Glutamatergic neuron (in vitro differentiated cells): ENCODE results near the gene SCRN2. TPM values are rescaled to one million over a fixed set of nuclear protein-coding genes. Genes with fewer than 3 reads are reported as not detected.
A peak's percentile ranks its signal among the peaks of the same experiment; 100 is the strongest.

ENCODE experiments used
- DNase-seq: peaks from one replicate; pipeline ENCODE4 v3.0.0; 2022
- H3K27ac Mint-ChIP-seq: one replicate; pipeline ENCODE4 v1.8.0; 2020; ENCODE audit warnings: mild to moderate bottlenecking, mixed read lengths, inconsistent platforms; ENCODE audit not compliant: unreplicated experiment
- H3K27me3 Mint-ChIP-seq: one replicate; pipeline ENCODE4 v1.8.0; 2020; ENCODE audit warnings: mild to moderate bottlenecking, moderate library complexity, mixed read lengths, inconsistent platforms; ENCODE audit not compliant: unreplicated experiment
- H3K36me3 Mint-ChIP-seq: one replicate; pipeline ENCODE4 v1.8.0; 2020; ENCODE audit warnings: mild to moderate bottlenecking, mixed read lengths, inconsistent platforms; ENCODE audit not compliant: unreplicated experiment
- H3K4me1 Mint-ChIP-seq: one replicate; pipeline ENCODE4 v1.8.0; 2020; ENCODE audit warnings: mild to moderate bottlenecking, low read depth, mixed read lengths, inconsistent platforms; ENCODE audit not compliant: unreplicated experiment
- H3K4me3 Mint-ChIP-seq: one replicate; pipeline ENCODE4 v1.8.0; 2020; ENCODE audit warnings: mild to moderate bottlenecking, mixed read lengths, inconsistent platforms; ENCODE audit not compliant: unreplicated experiment
- H3K9me3 Mint-ChIP-seq: one replicate; pipeline ENCODE4 v1.8.0; 2020; ENCODE audit warnings: mild to moderate bottlenecking, moderate library complexity, mixed read lengths, inconsistent platforms; ENCODE audit not compliant: unreplicated experiment
- CTCF ChIP-seq: fragments of 200-600 bp; sonication (generic); IDR thresholded peaks from one replicate; pipeline ENCODE4 v1.5.0; 2021; ENCODE audit not compliant: partially characterized antibody, unreplicated experiment
- total RNA-seq: library from RNA; stranded (reverse); fragmentation: NEBNext Ultra II Directional; extraction: Animal tissue kit (Norgen Biotek cat#: 25700); gene quantifications from one replicate; pipeline ENCODE4 v1.2.1, GENCODE V29; 2021; ENCODE audit not compliant: unreplicated experiment

The SCRN2 gene
- total RNA-seq, 1 donor from 2014 or later = 39.1 TPM

GRCh38 chr17:47864791-47865216, 23.7 kb upstream of the SCRN2 start:
- Mint-ChIP-seq H3K27me3 (peaks cover 20% of the 10 kb centered on the region), H3K27ac (no peak overlapping the region), H3K4me1 (no peaks in the 10 kb centered on the region), H3K9me3 (peaks cover 6% of the 10 kb centered on the region), H3K4me3 (no peak overlapping the region), H3K36me3 (peaks cover 5% of the 10 kb centered on the region)
- DNase-seq = no peak
- no peak for TF ChIP-seq CTCF

GRCh38 chr17:47862621-47863440, 21.8 kb upstream of the SCRN2 start:
- peak overlapping the region; percentile 10 for H3K27ac Mint-ChIP-seq
- H3K4me1 Mint-ChIP-seq = no peaks in the 10 kb centered on the region
- no peak for TF ChIP-seq CTCF
- no peak overlapping the region for H3K4me3 Mint-ChIP-seq
- H3K36me3 Mint-ChIP-seq = peaks cover 5% of the 10 kb centered on the region
- peaks cover 20% of the 10 kb centered on the region for H3K27me3 Mint-ChIP-seq
- no peak for DNase-seq
- H3K9me3 Mint-ChIP-seq = peaks cover 6% of the 10 kb centered on the region

- Mint-ChIP-seq H3K4me3 (no peak overlapping the region), H3K27me3 (peaks cover 15% of the 10 kb centered on the region), H3K27ac (no peak overlapping the region), H3K9me3 (peaks cover 6% of the 10 kb centered on the region), H3K4me1 (no peaks in the 10 kb centered on the region), H3K36me3 (no peaks in the 10 kb centered on the region)
- TF ChIP-seq CTCF = no peak
- DNase-seq = no peak
Observed at GRCh38 chr17:47860386-47860785, 19.3 kb upstream of the SCRN2 start.

- Mint-ChIP-seq H3K9me3 (peaks cover 4% of the 10 kb centered on the region), H3K27me3 (peaks cover 18% of the 10 kb centered on the region), H3K4me1 (peaks cover 7% of the 10 kb centered on the region), H3K36me3 (no peaks in the 10 kb centered on the region), H3K4me3 (no peak overlapping the region), H3K27ac (no peak overlapping the region)
- TF ChIP-seq CTCF = no peak
- no peak for DNase-seq
Observed at GRCh38 chr17:47857551-47858455, 16.7 kb upstream of the SCRN2 start.
